HepG2 (cell line): ENCODE data around the gene CAPN11. TPM values are rescaled to one million over a fixed set of nuclear protein-coding genes. Genes with fewer than 3 reads are reported as not detected.

Experiments
- ADNP ChIP-seq: sonication (generic); formaldehyde crosslinking; IDR thresholded peaks from 2 replicates; pipeline ENCODE4 v1.4.0; 2020; ENCODE audit warnings: missing genetic modification reagents
- ATF1 ChIP-seq: IDR thresholded peaks from 2 replicates; pipeline ENCODE4 v1.6.1; 2016; ENCODE audit warnings: mild to moderate bottlenecking, control low read depth
- FOXA3 ChIP-seq: IDR thresholded peaks from 2 replicates; pipeline ENCODE4 v1.6.1; 2016; ENCODE audit warnings: missing genetic modification reagents, missing compliant biosample characterization
- FOXJ3 ChIP-seq: sonication (generic); formaldehyde crosslinking; IDR thresholded peaks from 2 replicates; pipeline ENCODE4 v1.4.0; 2020; ENCODE audit warnings: missing genetic modification reagents, mild to moderate bottlenecking, borderline replicate concordance
- GTF2F1 ChIP-seq: fragments of 150-350 bp; IDR thresholded peaks from 2 replicates; pipeline ENCODE4 v1.6.1; 2014; ENCODE audit warnings: low read length
- HMG20B ChIP-seq: conservative IDR thresholded peaks from 2 replicates; pipeline ENCODE4 v1.6.1; 2016; ENCODE audit warnings: missing genetic modification reagents, missing compliant biosample characterization
- KDM2A ChIP-seq: sonication (generic); formaldehyde crosslinking; IDR thresholded peaks from 2 replicates; pipeline ENCODE4 v1.4.0; 2020; ENCODE audit warnings: low read depth, missing genetic modification reagents, borderline replicate concordance
- NBN ChIP-seq: fragments of 450-650 bp; conservative IDR thresholded peaks from 2 replicates; pipeline ENCODE4 v1.6.1; 2017
- ONECUT2 ChIP-seq: sonication (generic); formaldehyde crosslinking; IDR thresholded peaks from 2 replicates; pipeline ENCODE4 v1.4.0; 2020; ENCODE audit warnings: missing genetic modification reagents
- POLR2A ChIP-seq, 2 experiments: IDR thresholded peaks; 2 replicates each; pipeline ENCODE4 v1.6.1; 2011; ENCODE audit warnings: low read depth in 2 of 2, low read length in 2 of 2, mild to moderate bottlenecking in 1 of 2, moderate library complexity in 1 of 2; ENCODE audit not compliant: insufficient read depth in 1 of 2
- SMYD3 ChIP-seq: sonication (generic); formaldehyde crosslinking; IDR thresholded peaks from 2 replicates; pipeline ENCODE4 v1.8.1; 2023; ENCODE audit warnings: mild to moderate bottlenecking, missing genetic modification reagents
- ZBTB4 ChIP-seq: sonication (generic); formaldehyde crosslinking; IDR thresholded peaks from 2 replicates; pipeline ENCODE4 v1.4.0; 2020; ENCODE audit warnings: missing genetic modification reagents, mild to moderate bottlenecking, borderline replicate concordance
- ZNF234 ChIP-seq: sonication (generic); formaldehyde crosslinking; conservative IDR thresholded peaks from 2 replicates; pipeline ENCODE4 v1.5.1; 2020; ENCODE audit warnings: mild to moderate bottlenecking, missing genetic modification reagents
- ZNF256 ChIP-seq: sonication (generic); formaldehyde crosslinking; conservative IDR thresholded peaks from 2 replicates; pipeline ENCODE4 v1.4.0; 2020; ENCODE audit warnings: missing genetic modification reagents
- ZNF3 ChIP-seq: IDR thresholded peaks from 2 replicates; pipeline ENCODE4 v1.7.0; 2017; ENCODE audit warnings: inconsistent platforms
- ZNF431 ChIP-seq: sonication (generic); formaldehyde crosslinking; IDR thresholded peaks from 2 replicates; pipeline ENCODE4 v1.9.0; 2022; ENCODE audit warnings: missing genetic modification reagents, low read depth, mild to moderate bottlenecking, borderline replicate concordance
- ZNF577 ChIP-seq: sonication (generic); formaldehyde crosslinking; IDR thresholded peaks from 2 replicates; pipeline ENCODE4 v1.4.0; 2020; ENCODE audit warnings: mild to moderate bottlenecking, low read depth, missing genetic modification reagents, borderline replicate concordance
- ZNF792 ChIP-seq: IDR thresholded peaks from 2 replicates; pipeline ENCODE4 v1.6.1; 2016
- polyA plus RNA-seq, 8 experiments: library from polyadenylated mRNA; depleted of rRNA in 3 of 8; stranded (reverse) in 7 of 8; unstranded in 1 of 8; fragments of >200 nt; fragmentation: Illumina TruSeq in 4 of 8; extraction: Trizol in 4 of 8; gene quantifications; 2 replicates each; pipeline versions ENCODE4 v1.2.1 to v1.2.3, GENCODE V29; 2011 to 2016; ENCODE audit warnings: low read depth in 4 of 8, missing spikeins in 1 of 8, mixed read lengths in 1 of 8; ENCODE audit not compliant: insufficient read depth in 1 of 8
- total RNA-seq, 5 experiments: library from RNA; depleted of rRNA; stranded (reverse); fragments of >200 nt; fragmentation: Illumina TruSeq; extraction: Trizol; gene quantifications; 2 replicates each; pipeline ENCODE4 v1.2.3, GENCODE V29; 2016; ENCODE audit warnings: low read depth in 1 of 5
- TF ChIP-seq, protein P1 (sequence below): IDR thresholded peaks from 2 replicates; pipeline ENCODE4 v1.6.1; 2016; ENCODE audit warnings: missing compliant biosample characterization, missing genetic modification reagents, borderline replicate concordance
- TF ChIP-seq, protein P2 (sequence below): sonication (generic); formaldehyde crosslinking; IDR thresholded peaks from 2 replicates; pipeline ENCODE4 v1.5.0; 2020; ENCODE audit warnings: missing genetic modification reagents
- TF ChIP-seq, protein P3 (sequence below): sonication (generic); formaldehyde crosslinking; IDR thresholded peaks from 2 replicates; pipeline ENCODE4 v1.8.1; 2023; ENCODE audit warnings: mild to moderate bottlenecking, missing genetic modification reagents, borderline replicate concordance
- TF ChIP-seq, protein P4 (sequence below): sonication (generic); formaldehyde crosslinking; IDR thresholded peaks from 2 replicates; pipeline ENCODE4 v1.4.0; 2020; ENCODE audit warnings: mild to moderate bottlenecking, missing genetic modification reagents
- TF ChIP-seq, protein P5 (sequence below): sonication (generic); formaldehyde crosslinking; IDR thresholded peaks from 2 replicates; pipeline ENCODE4 v1.5.1; 2020; ENCODE audit warnings: mild to moderate bottlenecking, missing genetic modification reagents, borderline replicate concordance

Gene CAPN11
- total and polyA plus RNA-seq, 2 of the 13 experiments (the other 11 are each of a cell fraction or from before 2014, with no cell fraction given) = 0.07 to 0.11 TPM

- TF ChIP-seq, protein P1, sequence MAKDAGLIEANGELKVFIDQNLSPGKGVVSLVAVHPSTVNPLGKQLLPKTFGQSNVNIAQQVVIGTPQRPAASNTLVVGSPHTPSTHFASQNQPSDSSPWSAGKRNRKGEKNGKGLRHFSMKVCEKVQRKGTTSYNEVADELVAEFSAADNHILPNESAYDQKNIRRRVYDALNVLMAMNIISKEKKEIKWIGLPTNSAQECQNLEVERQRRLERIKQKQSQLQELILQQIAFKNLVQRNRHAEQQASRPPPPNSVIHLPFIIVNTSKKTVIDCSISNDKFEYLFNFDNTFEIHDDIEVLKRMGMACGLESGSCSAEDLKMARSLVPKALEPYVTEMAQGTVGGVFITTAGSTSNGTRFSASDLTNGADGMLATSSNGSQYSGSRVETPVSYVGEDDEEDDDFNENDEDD (CRISPR knock-in tag) = peak; percentile 76
- TF ChIP-seq ZNF234 (CRISPR knock-in tag) (no peak; the same call in 1 of the 2 replicates), HMG20B (no peak), FOXJ3 (CRISPR knock-in tag) (no peak), KDM2A (CRISPR knock-in tag) (peak; percentile 71; the same call in 1 of the 2 replicates), ZNF431 (CRISPR knock-in tag) (no peak), ONECUT2 (CRISPR knock-in tag) (no peak), ZNF3 (CRISPR knock-in tag) (no peak), ATF1 (CRISPR knock-in tag) (no peak), ZNF577 (CRISPR knock-in tag) (no peak), SMYD3 (CRISPR knock-in tag) (no peak), POLR2A (IDR thresholded peaks at IDR 0.05; ENCODE audit: insufficient read depth in 1 of 2, low read depth in 2 of 2, low read length in 2 of 2) (peak; percentile 77 to 89), ADNP (CRISPR knock-in tag) (no peak), FOXA3 (CRISPR knock-in tag) (0 out of 2 replicates have a peak, but pooled peaks have one; percentile 16), GTF2F1 (no peak), ZBTB4 (CRISPR knock-in tag) (no peak), ZNF792 (CRISPR knock-in tag) (peak; percentile 36; the same call in 1 of the 2 replicates), NBN (no peak), ZNF256 (CRISPR knock-in tag) (no peak)
- TF ChIP-seq, protein P2, sequence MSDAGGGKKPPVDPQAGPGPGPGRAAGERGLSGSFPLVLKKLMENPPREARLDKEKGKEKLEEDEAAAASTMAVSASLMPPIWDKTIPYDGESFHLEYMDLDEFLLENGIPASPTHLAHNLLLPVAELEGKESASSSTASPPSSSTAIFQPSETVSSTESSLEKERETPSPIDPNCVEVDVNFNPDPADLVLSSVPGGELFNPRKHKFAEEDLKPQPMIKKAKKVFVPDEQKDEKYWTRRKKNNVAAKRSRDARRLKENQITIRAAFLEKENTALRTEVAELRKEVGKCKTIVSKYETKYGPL = no peak
- TF ChIP-seq, protein P3, sequence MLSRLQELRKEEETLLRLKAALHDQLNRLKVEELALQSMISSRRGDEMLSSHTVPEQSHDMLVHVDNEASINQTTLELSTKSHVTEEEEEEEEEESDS (CRISPR knock-in tag) = no peak
- TF ChIP-seq, protein P4, sequence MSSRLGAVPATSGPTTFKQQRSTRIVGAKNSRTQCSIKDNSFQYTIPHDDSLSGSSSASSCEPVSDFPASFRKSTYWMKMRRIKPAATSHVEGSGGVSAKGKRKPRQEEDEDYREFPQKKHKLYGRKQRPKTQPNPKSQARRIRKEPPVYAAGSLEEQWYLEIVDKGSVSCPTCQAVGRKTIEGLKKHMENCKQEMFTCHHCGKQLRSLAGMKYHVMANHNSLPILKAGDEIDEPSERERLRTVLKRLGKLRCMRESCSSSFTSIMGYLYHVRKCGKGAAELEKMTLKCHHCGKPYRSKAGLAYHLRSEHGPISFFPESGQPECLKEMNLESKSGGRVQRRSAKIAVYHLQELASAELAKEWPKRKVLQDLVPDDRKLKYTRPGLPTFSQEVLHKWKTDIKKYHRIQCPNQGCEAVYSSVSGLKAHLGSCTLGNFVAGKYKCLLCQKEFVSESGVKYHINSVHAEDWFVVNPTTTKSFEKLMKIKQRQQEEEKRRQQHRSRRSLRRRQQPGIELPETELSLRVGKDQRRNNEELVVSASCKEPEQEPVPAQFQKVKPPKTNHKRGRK = no peak
- TF ChIP-seq, protein P5, sequence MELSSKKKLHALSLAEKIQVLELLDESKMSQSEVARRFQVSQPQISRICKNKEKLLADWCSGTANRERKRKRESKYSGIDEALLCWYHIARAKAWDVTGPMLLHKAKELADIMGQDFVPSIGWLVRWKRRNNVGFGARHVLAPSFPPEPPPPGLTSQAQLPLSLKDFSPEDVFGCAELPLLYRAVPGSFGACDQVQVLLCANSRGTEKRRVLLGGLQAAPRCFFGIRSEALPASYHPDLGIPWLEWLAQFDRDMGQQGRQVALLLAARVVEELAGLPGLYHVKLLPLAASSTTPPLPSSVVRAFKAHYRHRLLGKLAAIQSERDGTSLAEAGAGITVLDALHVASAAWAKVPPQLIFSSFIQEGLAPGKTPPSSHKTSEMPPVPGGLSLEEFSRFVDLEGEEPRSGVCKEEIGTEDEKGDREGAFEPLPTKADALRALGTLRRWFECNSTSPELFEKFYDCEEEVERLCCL (CRISPR knock-in tag) = no peak
These were observed 31.2 kb upstream of the CAPN11 start, which contains the start of the genes MRPL14 and TMEM63B (continued) for GRCh38 chr6:44127186-44128019.
